ENCODE data around the gene NR4A2. TPM values are rescaled to one million over a fixed set of nuclear protein-coding genes. Genes with fewer than 3 reads are reported as not detected.

Gene NR4A2
- total RNA-seq, 1 experiment from 2014 or later: 0.85 TPM

DNA sequence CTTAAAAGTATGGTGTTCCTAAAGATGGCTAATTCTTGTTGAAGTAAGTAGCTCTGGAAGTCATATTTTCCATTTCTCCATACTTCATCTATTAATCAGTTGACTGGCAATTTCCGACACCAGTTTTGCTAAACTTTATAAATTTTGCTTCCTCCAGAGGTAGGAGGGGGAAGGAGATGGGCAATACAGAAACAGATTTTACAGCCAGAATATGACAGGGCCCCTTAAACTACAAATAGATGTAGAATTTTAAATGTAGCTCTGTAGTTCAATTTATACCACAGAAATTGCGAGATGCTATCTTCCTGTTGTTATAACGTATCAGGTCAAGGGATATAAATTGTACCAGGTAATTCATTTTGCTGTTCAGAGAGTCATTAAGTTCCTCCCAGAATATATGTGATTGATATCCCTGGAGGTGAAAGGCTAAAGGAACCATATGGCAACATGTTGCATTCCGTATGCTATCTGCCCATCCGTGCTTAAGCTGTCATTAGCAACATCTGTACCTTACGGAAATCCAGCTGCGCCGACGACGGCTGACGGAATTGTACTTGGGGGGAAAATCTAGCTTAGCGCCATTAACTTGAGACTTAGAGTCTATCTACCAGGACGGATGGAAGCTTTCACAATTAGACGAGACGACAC, 8.4 kb upstream of the NR4A2 start:
- no peaks in the 10 kb centered on the region for H3K9me3 ChIP-seq (ENCODE audit: control insufficient read depth, insufficient read depth, low read depth, low read length)
- TSS peak; percentile 73 for BruUV-seq (replicated peaks)
- CTCF ChIA-PET: no interaction called here
- intact Hi-C loops (cut with micrococcal nuclease; ENCODE audit: unreplicated experiment) (loop anchor here (5.0 kb wide), 1 partner anchor 61 kb away; no protein-coding TSS in a partner anchor), in situ Hi-C loops (cut with HindIII; ENCODE audit: low pct_unique_long_range_greater_than_20kb, low sequenced_read_pairs) (no loop called here)
- peak overlapping the region; percentile 79 to 95 for H3K4me3 ChIP-seq (ENCODE audit: low read depth in 2 of 2, low read length in 2 of 2)
- DNase-seq (ENCODE audit: low read depth, low spot score) (no peak), ATAC-seq (0 out of 2 replicates have a peak, but pooled peaks have one; percentile 13)
- POLR2A ChIA-PET: no interaction called here
- TF ChIP-seq SIN3A (IDR thresholded peaks at IDR 0.05; ENCODE audit: borderline replicate concordance, insufficient read depth, low read depth, low read length): 0 out of 2 replicates have a peak, but pooled peaks have one; percentile 20
- TF ChIP-seq, protein P1, sequence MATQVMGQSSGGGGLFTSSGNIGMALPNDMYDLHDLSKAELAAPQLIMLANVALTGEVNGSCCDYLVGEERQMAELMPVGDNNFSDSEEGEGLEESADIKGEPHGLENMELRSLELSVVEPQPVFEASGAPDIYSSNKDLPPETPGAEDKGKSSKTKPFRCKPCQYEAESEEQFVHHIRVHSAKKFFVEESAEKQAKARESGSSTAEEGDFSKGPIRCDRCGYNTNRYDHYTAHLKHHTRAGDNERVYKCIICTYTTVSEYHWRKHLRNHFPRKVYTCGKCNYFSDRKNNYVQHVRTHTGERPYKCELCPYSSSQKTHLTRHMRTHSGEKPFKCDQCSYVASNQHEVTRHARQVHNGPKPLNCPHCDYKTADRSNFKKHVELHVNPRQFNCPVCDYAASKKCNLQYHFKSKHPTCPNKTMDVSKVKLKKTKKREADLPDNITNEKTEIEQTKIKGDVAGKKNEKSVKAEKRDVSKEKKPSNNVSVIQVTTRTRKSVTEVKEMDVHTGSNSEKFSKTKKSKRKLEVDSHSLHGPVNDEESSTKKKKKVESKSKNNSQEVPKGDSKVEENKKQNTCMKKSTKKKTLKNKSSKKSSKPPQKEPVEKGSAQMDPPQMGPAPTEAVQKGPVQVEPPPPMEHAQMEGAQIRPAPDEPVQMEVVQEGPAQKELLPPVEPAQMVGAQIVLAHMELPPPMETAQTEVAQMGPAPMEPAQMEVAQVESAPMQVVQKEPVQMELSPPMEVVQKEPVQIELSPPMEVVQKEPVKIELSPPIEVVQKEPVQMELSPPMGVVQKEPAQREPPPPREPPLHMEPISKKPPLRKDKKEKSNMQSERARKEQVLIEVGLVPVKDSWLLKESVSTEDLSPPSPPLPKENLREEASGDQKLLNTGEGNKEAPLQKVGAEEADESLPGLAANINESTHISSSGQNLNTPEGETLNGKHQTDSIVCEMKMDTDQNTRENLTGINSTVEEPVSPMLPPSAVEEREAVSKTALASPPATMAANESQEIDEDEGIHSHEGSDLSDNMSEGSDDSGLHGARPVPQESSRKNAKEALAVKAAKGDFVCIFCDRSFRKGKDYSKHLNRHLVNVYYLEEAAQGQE (IDR thresholded peaks at IDR 0.05; ENCODE audit: insufficient read depth in 1 of 2, low read depth in 2 of 2, low read length in 1 of 2): no peak
- H3K27me3 ChIP-seq (ENCODE audit: control insufficient read depth, insufficient read depth, low read length): no peaks in the 10 kb centered on the region
- H3K36me3 ChIP-seq (ENCODE audit: control insufficient read depth, insufficient read depth, low read length): no peaks in the 10 kb centered on the region
- peak overlapping the region; percentile 85 for H3K27ac ChIP-seq (ENCODE audit: low read length)
- H3K4me1 ChIP-seq (ENCODE audit: control insufficient read depth, insufficient read depth, low read length): peaks cover 14% of the 10 kb centered on the region

DNA sequence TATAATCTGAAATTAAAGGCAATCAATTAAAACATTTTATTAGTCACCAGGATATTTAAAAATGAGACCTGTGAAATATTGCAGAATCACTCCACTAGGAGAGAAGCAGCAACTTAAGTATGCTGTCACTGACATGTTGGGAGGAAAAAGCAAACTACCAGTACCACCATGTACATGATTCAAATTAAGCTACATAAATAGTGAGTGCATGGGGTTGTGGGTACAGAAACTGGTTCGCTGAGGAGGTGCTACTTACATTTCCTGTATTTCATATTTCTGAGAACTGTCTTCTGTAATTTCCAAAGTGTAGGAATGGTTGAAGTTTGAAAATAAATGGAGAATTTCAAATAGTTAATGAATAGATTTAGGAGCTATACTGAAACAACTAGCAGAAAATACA, 7.9 kb upstream of the NR4A2 start:
- TF ChIP-seq TCF7L2 (IDR thresholded peaks at IDR 0.05; ENCODE audit: low read depth, low read length) (no peak), SIN3A (IDR thresholded peaks at IDR 0.05; ENCODE audit: borderline replicate concordance, insufficient read depth, low read depth, low read length) (no peak), POLR2AphosphoS5 (IDR thresholded peaks at IDR 0.05; ENCODE audit: low read depth, low read length) (no peak)
- TF ChIP-seq, protein P2, sequence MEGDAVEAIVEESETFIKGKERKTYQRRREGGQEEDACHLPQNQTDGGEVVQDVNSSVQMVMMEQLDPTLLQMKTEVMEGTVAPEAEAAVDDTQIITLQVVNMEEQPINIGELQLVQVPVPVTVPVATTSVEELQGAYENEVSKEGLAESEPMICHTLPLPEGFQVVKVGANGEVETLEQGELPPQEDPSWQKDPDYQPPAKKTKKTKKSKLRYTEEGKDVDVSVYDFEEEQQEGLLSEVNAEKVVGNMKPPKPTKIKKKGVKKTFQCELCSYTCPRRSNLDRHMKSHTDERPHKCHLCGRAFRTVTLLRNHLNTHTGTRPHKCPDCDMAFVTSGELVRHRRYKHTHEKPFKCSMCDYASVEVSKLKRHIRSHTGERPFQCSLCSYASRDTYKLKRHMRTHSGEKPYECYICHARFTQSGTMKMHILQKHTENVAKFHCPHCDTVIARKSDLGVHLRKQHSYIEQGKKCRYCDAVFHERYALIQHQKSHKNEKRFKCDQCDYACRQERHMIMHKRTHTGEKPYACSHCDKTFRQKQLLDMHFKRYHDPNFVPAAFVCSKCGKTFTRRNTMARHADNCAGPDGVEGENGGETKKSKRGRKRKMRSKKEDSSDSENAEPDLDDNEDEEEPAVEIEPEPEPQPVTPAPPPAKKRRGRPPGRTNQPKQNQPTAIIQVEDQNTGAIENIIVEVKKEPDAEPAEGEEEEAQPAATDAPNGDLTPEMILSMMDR (IDR thresholded peaks at IDR 0.05): no peak
- TF ChIP-seq, protein P1 (IDR thresholded peaks at IDR 0.05; ENCODE audit: insufficient read depth in 1 of 2, low read depth in 2 of 2, low read length in 1 of 2): no peak
- no peaks in the 10 kb centered on the region for H3K27me3 ChIP-seq (ENCODE audit: control insufficient read depth, insufficient read depth, low read length)
- H3K4me3 ChIP-seq (ENCODE audit: low read depth in 2 of 2, low read length in 2 of 2): no peak overlapping the region
- no peak for DNase-seq (ENCODE audit: low read depth, low spot score)
- in situ Hi-C loops (cut with HindIII; ENCODE audit: low pct_unique_long_range_greater_than_20kb, low sequenced_read_pairs) (no loop called here), intact Hi-C loops (cut with micrococcal nuclease; ENCODE audit: unreplicated experiment) (loop anchor here (5.0 kb wide), 1 partner anchor 62 kb away; no protein-coding TSS in a partner anchor)
- ATAC-seq: no peak
- no TSS peak for BruUV-seq (replicated peaks)
- CTCF ChIA-PET: no interaction called here
- POLR2A ChIA-PET: no interaction called here
- no peak overlapping the region for H3K27ac ChIP-seq (ENCODE audit: low read length)
- no peaks in the 10 kb centered on the region for H3K36me3 ChIP-seq (ENCODE audit: control insufficient read depth, insufficient read depth, low read length)
- peaks cover 19% of the 10 kb centered on the region for H3K4me1 ChIP-seq (ENCODE audit: control insufficient read depth, insufficient read depth, low read length)
- H3K9me3 ChIP-seq (ENCODE audit: control insufficient read depth, insufficient read depth, low read depth, low read length): no peaks in the 10 kb centered on the region
